HepG2 (cell line): ENCODE measurements around the gene SLC1A6.

Experiments used
- BRCA1 ChIP-seq: sonication (generic); formaldehyde crosslinking; IDR thresholded peaks from 2 replicates; pipeline ENCODE4 v1.4.0; 2020; ENCODE audit warnings: missing genetic modification reagents
- CEBPB ChIP-seq: IDR thresholded peaks from 2 replicates; pipeline ENCODE4 v1.6.1; 2011; ENCODE audit warnings: low read depth, low read length, improper control_type of control experiment, borderline replicate concordance
- ERF ChIP-seq: IDR thresholded peaks from 2 replicates; pipeline ENCODE4 v1.6.1; 2018; ENCODE audit warnings: missing biosample characterization, missing genetic modification reagents
- EZH2 ChIP-seq: conservative IDR thresholded peaks from 2 replicates; pipeline ENCODE4 v1.6.1; 2012; ENCODE audit warnings: mild to moderate bottlenecking, low read depth, low read length, moderate library complexity
- MBNL3 ChIP-seq: fragments of 250-450 bp; sonication (Bioruptor Pico); conservative IDR thresholded peaks from 2 replicates; pipeline ENCODE4 v1.8.0; 2022; ENCODE audit warnings: mild to moderate bottlenecking, inconsistent platforms
- REST ChIP-seq, 2 experiments: IDR thresholded peaks; 2 replicates each; pipeline ENCODE4 v1.6.1; 2011 to 2012; ENCODE audit warnings: low read length in 2 of 2, borderline replicate concordance in 1 of 2, low read depth in 1 of 2, mild to moderate bottlenecking in 1 of 2, moderate library complexity in 1 of 2
- YY1 ChIP-seq: IDR thresholded peaks from 2 replicates; pipeline ENCODE4 v1.6.1; 2011; ENCODE audit warnings: low read length, low read depth, moderate library complexity, mild to moderate bottlenecking; ENCODE audit not compliant: insufficient read depth, insufficient replicate concordance
- ZBTB14 ChIP-seq: sonication (generic); formaldehyde crosslinking; IDR thresholded peaks from 2 replicates; pipeline ENCODE4 v1.4.0; 2020; ENCODE audit warnings: missing genetic modification reagents
- ZNF34 ChIP-seq: sonication (generic); formaldehyde crosslinking; IDR thresholded peaks from 2 replicates; pipeline ENCODE4 v1.4.0; 2020; ENCODE audit warnings: mild to moderate bottlenecking, missing genetic modification reagents, borderline replicate concordance
- ZNF460 ChIP-seq: sonication (generic); formaldehyde crosslinking; IDR thresholded peaks from 2 replicates; pipeline ENCODE4 v1.5.1; 2020; ENCODE audit warnings: missing genetic modification reagents, mild to moderate bottlenecking, borderline replicate concordance
- ZNF580 ChIP-seq: IDR thresholded peaks from 2 replicates; pipeline ENCODE4 v1.6.1; 2016; ENCODE audit warnings: low read depth, borderline replicate concordance
- ZNF639 ChIP-seq: conservative IDR thresholded peaks from 2 replicates; pipeline ENCODE4 v1.6.1; 2018; ENCODE audit warnings: missing genetic modification reagents
- ZXDC ChIP-seq: sonication (generic); formaldehyde crosslinking; IDR thresholded peaks from 2 replicates; pipeline ENCODE4 v1.5.0; 2020; ENCODE audit warnings: mild to moderate bottlenecking, missing genetic modification reagents

GRCh38 chr19:14957464-14957863 lies 22.2 kb downstream of the SLC1A6 start:
- TF ChIP-seq ERF (CRISPR knock-in tag) = no peak
- no peak for TF ChIP-seq ZXDC (CRISPR knock-in tag)
- no peak for TF ChIP-seq CEBPB
- TF ChIP-seq ZNF580 (CRISPR knock-in tag) = no peak
- TF ChIP-seq REST (IDR thresholded peaks at IDR 0.05; ENCODE audit: borderline replicate concordance in 1 of 2, low read depth in 1 of 2, low read length in 2 of 2) = no peak
- TF ChIP-seq BRCA1 (CRISPR knock-in tag) = no peak
- TF ChIP-seq EZH2 = no peak
- TF ChIP-seq ZNF34 (CRISPR knock-in tag) = no peak
- no peak for TF ChIP-seq ZBTB14 (CRISPR knock-in tag)
- no peak for TF ChIP-seq ZNF639 (CRISPR knock-in tag)
- no peak for TF ChIP-seq YY1
- TF ChIP-seq ZNF460 (CRISPR knock-in tag) = no peak
- TF ChIP-seq MBNL3 (CRISPR knock-in tag) = no peak
